GM19035 (cell line): ENCODE measurements around the gene HBB.

ENCODE experiments used
- ATAC-seq: cut with Tn5 transposase; IDR thresholded peaks from one replicate; pipeline ENCODE4 v1.9.1; 2021; ENCODE audit not compliant: unreplicated experiment

HBB gene

DNA sequence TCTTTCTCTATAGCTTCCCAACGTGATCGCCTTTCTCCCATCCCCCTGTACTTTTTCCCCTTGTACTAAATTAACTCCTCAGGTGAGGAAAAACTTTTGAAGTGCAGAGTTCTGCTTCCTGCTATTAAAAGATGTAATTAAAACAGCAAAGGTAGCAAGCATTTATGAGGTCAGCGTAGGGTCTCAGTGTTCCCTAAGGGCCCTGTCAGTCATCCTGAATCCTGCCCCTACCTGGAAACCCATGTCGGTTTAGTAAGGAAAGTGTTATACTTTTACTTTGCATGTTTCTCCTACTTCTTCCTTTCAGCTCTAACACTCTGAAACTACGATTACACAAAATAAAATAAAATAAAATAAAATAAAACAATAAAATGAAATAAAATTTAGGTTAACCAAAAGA, 1.3 kb upstream of the HBB start:
- ATAC-seq, result no peak

DNA sequence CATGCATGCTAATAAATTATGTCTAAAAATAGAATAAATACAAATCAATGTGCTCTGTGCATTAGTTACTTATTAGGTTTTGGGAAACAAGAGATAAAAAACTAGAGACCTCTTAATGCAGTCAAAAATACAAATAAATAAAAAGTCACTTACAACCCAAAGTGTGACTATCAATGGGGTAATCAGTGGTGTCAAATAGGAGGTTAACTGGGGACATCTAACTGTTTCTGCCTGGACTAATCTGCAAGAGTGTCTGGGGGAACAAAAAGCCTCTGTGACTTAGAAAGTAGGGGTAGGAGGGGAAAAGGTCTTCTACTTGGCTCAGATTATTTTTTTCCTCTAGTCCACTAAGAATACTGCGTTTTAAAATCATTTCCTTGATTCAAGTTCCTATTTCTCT, 810 bp upstream of the HBB start:
- no peak for ATAC-seq

DNA sequence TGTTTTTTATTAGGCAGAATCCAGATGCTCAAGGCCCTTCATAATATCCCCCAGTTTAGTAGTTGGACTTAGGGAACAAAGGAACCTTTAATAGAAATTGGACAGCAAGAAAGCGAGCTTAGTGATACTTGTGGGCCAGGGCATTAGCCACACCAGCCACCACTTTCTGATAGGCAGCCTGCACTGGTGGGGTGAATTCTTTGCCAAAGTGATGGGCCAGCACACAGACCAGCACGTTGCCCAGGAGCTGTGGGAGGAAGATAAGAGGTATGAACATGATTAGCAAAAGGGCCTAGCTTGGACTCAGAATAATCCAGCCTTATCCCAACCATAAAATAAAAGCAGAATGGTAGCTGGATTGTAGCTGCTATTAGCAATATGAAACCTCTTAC, 1.4 kb downstream of the HBB start:
- ATAC-seq, result no peak

DNA sequence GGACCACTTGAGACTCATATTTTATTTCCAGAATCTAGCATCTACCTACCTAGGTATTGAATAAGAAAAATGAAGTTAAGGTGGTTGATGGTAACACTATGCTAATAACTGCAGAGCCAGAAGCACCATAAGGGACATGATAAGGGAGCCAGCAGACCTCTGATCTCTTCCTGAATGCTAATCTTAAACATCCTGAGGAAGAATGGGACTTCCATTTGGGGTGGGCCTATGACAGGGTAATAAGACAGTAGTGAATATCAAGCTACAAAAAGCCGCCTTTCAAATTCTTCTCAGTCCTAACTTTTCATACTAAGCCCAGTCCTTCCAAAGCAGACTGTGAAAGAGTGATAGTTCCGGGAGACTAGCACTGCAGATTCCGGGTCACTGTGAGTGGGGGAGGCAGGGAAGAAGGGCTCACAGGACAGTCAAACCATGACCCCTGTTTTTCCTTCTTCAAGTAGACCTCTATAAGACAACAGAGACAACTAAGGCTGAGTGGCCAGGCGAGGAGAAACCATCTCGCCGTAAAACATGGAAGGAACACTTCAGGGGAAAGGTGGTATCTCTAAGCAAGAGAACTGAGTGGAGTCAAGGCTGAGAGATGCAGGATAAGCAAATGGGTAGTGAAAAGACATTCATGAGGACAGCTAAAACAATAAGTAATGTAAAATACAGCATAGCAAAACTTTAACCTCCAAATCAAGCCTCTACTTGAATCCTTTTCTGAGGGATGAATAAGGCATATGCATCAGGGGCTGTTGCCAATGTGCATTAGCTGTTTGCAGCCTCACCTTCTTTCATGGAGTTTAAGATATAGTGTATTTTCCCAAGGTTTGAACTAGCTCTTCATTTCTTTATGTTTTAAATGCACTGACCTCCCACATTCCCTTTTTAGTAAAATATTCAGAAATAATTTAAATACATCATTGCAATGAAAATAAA, 2.1 kb downstream of the HBB start:
- ATAC-seq, result no peak

DNA sequence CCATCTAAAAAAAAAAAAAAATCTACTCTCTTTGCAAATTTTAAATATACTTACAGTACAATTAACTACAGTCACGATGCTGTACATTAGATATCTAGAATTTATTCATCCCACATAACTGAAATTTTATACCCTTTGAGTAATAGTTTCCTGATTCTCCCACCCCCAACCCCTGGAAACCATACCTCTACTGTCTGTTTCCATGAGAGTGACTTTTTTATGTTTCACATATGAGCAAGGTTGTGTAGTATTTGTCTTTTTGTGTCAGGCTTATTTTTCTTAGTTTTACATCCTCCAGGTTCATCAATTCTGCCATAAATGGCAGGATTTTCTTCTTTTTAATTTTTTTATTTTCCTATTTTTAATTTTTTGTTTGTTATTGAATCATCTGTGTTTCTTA, 3.2 kb downstream of the HBB start:
- ATAC-seq, result no peak

DNA sequence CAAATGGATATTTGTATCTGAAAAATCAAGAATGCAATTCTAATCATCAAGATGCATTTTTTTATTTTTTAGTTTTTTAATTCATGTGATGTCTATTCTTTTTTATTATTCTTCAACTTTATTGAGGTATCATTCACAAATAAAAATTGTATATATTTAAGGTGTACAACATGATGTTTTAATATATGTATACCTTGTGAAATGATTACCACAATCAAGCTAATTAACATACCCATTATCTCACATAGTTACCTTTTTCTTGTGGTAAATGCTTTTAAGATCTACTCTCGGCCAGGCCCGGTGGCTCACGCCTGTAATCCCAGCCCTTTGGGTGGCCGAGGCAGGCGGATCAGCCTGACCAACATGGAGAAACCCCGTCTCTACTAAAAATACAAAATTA, 3.7 kb downstream of the HBB start:
- ATAC-seq, result no peak

DNA sequence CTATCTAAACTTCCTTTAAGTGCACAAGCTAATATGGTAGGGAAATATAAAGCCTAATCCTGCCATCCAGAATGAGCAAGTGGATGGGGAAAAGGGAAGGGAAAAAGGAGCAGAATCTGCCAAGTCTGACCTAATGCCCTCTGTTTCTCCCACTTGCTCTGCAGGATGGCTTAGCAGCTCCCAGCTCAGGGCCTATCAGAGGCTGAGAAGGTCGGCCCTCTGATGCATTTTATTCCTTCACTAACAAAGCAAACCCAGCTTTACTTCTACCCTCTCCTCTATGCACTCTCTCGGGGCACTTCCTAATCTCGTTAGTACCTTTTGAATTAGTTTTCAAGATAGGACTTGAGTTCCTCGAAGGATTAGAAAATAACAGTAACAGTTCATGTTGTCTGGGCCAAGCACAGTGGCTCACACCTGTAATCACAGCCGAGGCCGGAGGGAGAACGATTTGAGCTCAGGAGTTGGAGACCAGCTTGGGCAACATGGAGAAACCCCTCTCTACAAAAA, 16.4 kb downstream of the HBB start:
- ATAC-seq, result no peak

DNA sequence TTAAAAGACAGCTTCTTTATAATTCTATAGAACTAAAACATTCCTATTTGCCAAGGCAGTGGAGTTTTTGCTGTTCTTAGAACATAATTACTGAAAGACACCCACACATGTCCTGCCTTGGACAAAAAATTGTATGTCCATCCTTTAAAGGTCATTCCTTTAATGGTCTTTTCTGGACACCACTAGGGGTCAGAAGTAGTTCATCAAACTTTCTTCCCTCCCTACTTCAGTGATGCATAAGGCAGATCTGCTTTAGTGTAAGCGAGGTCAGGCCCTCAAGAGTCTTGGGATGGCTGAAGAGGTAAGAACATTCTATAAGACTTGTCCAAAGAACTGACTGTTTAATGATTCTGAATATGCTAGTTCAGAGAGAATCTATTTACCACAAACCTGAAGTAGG, 22.1 kb downstream of the HBB start:
- peak; percentile 74 for ATAC-seq

DNA sequence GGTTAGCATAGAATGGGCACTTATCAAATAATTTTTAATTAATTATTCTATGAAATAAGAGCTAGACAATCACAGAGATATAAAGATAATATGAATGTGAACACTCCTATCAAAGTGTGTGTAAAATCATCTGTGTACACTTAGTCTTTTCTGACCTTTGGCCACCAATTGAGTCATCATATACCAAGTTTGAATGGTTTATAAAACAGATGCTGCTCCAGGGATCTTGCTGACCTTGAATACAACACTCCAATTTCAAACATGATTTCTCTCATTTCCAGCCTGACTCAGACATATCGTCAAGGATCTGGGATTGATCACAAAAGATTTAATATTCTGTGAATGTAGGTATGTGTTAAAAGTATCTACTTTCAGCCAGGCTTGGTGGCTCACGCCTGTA, 23.5 kb downstream of the HBB start:
- no peak for ATAC-seq

DNA sequence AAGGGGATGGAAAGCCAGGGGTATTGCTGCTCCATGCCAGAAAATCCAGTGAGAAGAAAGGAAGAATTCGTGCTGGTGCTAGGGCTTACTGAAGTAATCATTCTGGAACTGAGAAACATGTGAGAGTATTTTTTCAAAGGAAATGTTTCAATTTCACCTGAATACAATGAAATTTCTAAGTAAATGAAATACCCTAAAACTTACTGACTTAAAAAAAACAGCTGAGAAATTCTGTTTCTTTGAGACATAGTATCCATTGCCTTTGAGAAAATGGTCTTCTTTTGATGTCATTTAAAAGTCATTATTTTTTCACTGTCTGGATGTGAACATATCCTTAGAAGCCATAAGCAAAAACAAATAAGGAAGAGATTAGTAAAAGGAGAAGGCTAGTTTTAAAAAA, 26.3 kb downstream of the HBB start, which contains the start of gene OR51V1:
Gene OR51V1 (minus strand): TSS at position 101 of the 400 bp plus-strand sequence. CDS start 0 bp downstream, at position 101.
- no peak for ATAC-seq

DNA sequence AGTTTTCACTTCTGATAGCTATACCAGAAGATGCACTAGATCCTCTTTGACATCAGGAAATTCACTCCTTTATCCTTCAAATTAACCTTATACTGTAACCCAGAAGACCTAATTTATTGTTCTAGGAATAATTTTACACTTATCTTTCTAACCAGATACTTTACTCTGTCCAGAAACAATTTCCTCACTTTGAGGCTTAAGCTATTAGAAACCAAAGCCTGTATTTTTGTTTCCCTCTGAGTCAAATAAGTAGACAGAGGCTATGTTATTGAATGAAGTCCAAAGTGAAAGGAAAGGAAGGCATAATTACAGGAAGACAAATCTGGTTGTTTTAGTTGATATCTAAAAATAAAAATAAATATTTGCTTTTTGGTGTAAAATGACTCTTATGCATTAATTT, 28.6 kb downstream of the HBB start:
- no peak for ATAC-seq

DNA sequence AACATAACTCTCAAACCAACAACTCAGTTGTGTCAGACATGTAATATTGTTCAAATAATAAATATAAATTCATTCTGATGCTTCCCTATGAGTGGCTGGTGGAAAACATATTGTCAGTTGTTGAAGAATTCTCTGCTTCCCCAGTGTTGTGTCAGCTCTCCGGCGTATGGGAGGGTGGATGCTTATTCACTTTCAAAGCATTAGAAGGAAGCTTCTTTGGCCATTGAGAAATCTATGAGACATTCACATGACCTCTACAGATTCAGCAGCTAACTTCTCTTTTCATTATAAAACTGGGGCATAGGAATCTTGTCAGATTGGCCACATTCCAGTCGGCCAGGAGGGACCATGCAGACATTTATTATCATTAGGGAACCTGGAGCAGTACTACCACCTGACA, 29.3 kb downstream of the HBB start:
- ATAC-seq, result no peak

DNA sequence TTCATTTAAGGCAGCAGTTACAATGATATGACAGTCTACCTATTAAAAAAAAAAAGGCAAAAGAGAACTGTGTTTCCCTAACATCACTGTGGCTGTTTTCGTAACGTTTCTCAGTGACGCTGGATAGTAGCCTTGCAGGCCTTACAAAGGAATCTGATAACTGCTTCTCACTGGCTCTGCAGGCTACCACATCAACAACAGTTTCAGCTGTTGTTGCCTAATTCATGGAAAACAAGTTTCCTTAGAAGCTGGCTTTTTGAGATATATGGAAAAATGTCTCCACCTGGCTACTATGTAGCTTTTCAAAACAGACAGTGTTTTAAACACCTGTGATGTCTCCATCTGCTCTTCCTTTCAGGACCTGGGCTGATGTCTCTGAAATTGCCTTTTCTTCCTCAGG, 30.1 kb downstream of the HBB start:
- no peak for ATAC-seq

DNA sequence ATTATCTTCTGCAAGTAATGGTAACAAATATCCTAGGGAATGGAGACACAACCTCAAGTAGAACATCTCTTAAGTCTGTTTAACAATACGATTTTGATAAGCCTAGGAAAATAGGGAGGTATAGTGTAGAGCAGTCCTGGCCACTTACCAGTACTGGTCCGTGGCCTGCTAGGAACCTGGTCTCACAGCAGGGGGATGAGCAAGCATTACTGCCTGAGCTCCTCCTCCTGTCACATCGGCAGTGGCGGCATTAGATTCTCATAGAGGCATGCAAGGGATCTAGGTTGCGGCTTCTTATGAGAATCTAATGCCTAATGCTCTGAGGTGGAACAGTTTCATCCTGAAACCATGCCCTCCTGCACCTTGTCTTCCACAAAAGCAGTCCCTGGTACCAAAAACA, 30.8 kb downstream of the HBB start:
- ATAC-seq, result no peak

DNA sequence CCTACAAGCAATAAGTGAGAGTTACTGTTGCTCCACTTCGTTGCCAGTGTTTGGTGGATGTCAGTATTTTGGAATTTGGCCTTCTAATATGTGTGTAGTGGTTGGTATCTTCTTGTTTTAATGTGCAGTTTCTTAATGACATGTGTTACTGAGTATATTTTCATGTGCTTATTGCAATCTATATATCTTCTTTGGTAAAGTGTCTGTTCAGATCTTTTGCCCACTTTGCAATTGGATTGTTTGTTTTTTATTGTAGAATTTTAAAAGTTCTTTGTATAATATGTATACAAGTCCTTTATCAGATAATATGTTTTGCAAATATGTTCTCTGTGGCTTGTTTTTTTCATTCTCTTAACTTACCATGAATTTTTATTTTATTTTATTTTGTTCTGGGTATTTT, 34.1 kb downstream of the HBB start:
- no peak for ATAC-seq

DNA sequence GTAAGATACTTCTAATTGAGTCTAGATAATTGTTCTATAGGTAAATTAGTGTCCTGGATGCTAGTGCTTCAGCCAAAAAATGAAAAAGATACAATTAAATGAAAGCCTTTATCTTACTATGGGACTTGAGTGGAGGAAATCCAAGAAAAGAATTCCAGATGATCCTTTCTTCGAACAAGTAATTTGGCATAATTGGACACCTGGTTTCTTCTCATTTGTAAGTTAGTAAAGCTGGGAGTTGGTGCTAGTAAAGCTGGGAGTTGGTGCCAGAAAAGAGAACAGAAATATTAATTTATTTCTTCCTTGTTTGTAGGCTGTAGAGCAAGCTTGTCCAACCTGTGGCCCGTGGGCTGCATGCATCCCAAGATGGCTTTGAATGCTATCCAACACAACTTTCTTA, 38.7 kb downstream of the HBB start:
- ATAC-seq, result no peak

DNA sequence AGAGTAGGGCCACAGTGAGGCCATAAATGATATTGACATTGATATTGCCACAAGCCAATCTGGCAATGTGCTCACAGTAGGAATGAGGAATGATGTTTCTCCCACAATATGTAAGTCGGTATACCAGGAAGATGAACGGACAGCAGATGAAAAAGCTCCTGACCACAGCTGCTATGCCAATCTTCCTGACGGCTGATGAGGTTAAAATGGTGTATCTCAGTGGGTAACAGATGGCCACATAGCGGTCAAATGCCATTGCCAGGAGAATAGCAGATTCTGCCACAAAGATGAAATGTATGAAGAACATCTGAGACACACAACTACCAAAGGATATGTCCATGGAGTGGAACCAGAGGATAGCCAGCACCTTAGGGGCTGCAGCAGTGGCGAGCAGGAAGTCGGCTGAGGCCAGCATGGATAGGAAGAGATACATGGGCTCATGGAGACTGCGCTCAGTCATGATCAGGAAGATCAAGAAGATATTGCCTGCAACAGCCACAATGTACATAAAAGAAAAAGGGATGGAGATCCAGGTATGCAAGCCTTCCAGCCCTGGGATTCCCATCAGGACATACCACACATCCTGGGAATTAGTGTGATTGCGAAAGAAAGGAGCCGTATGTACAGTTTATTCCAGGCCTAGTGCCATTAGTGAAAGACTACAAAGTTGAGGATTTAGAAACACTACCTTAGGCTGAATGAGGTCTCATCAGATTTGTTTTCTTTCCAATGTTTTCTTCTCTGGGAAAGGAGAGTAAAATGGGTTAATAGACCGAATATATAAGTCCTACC, 48.6 kb downstream of the HBB start:
- ATAC-seq, result no peak
